ENCODE measurements around the gene EMC8.

GRCh38 chr16:85784813-85785212, 14.5 kb downstream of the EMC8 start:
- TF ChIP-seq GABPA (IDR thresholded peaks at IDR 0.05 in 1 of 2, conservative IDR thresholded peaks at IDR 0.05 in 1 of 2) (no peak), CTCF (IDR thresholded peaks at IDR 0.05; ENCODE audit: low read depth, low read length, missing input control) (no peak), YY1 (IDR thresholded peaks at IDR 0.05) (no peak), RAD21 (IDR thresholded peaks at IDR 0.05) (no peak), MAX (IDR thresholded peaks at IDR 0.05) (no peak), ATF3 (IDR thresholded peaks at IDR 0.05) (no peak), FOXA1 (IDR thresholded peaks at IDR 0.05) (no peak), HNF4G (IDR thresholded peaks at IDR 0.05) (no peak), REST (IDR thresholded peaks at IDR 0.05) (no peak), TAF1 (conservative IDR thresholded peaks at IDR 0.05) (no peak), JUND (IDR thresholded peaks at IDR 0.05) (no peak), SP1 (IDR thresholded peaks at IDR 0.05) (no peak), FOXA2 (IDR thresholded peaks at IDR 0.05) (no peak)

Measured in liver (tissue), 3 donors.